ENCODE data around the gene CNKSR3.

CNKSR3 gene

DNA sequence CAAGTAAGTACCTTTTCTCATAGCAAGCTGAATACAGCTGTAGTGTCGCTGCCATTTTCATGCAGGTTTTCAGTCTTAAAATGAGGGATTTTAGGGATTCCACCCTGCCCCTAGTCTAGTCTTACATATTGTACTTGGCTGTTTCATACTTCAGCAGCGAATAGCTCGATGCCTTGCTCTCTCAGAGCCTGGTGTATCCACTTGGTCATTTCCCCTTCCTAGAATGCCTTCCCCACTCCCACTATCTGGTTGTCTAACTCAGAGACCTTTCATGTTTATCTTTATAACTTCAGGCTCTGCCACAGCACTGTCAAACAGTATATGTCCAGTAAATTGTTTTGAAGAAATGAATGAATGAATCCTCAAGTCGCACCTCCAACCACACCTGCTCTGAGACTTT is 132.8 kb downstream of the CNKSR3 start:
- DNase-seq = no peak

DNA sequence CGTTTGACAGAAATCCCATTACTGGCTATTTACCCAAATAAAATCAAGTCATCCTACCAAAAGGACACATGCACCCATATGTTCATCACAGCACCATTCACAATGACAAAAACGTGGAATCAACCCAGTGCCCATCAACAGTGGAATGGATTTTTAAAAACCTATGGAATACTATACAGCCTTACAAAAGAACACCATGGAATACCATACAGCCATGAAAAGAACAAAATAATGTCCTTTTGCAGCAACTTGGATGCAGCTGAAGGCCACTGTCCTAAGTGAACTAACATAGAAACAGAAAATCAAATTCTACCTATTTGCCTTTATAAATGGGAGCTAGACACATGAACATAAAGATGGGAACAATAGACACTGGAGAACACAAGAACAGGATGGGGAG is 136.5 kb downstream of the CNKSR3 start:
- no peak for DNase-seq

DNA sequence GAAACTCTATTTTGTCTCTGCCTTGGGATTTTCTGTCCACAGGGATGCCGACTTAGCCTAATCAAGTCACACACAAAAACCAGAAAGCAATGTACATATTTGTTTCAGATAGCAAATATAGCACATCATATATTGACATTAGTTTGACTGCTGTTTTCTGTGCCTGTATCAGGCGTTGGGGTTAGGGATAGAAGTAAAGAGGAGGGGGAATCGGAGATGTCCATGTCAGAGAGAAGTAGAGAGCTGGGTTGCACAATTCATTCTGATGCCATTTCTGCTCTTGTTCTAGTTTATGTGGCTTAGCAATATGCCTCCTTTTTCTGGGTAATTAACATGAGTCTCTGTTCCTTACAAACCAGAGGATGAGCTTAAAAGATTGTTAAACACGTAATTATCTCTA is 139.2 kb downstream of the CNKSR3 start:
- DNase-seq = no peak

DNA sequence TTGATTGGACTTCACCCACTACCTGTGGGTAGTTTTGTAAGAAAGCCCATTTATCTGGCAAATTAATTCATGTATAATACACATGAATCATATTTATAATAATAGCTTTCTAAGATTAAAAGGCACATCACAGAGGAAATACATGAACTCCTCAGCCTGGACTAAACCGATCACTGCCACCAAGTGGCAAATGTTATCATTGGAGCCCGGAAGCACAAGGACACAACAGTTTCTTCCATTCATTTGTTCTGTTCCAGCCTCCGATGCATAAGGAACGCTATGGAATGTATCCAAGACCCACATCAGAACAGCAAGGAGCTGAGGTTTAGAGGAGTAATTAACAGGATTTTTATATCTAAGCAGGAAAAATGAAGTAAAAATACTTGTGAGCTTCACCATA is 139.9 kb downstream of the CNKSR3 start:
- no peak for DNase-seq

DNA sequence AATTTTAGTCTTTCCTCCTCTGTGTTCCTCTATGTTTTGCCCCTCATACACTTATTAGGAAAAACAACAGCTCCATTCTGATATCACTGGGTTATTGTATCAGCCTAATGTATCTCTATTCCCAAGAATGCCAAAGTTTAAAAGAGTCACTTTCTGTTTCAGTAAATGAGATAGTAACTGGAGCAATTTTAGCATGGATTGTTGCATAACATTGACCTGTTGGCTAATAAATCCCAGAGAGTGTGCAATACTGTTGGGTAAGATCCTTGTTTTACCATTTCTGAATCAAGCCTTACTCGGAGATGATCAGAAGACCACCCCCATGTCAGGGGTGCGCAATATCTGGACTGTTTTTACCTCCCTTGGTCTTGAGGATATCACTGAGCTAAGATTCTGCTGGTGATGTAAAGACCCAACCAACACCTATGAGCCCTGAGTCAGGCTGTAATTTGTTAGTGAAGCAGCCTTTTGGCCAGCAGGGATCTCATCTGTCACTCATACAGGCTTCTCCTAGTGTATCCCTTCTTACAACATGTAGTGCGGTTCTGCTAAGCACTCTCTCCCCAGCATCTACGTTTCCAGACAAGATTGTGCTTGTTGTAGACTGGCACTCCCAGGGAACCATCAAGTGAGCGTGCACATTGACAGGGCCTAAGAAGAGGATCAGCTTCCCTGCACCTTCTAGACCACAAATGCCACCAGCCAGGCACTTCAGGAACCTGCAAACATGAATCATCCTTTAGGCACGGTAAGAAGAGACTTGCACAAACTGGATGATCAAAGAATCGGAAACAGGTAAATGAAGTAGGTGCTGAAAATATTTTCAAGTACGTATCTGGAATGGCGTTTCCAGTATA is 142.4 kb downstream of the CNKSR3 start:
- no peak for DNase-seq

DNA sequence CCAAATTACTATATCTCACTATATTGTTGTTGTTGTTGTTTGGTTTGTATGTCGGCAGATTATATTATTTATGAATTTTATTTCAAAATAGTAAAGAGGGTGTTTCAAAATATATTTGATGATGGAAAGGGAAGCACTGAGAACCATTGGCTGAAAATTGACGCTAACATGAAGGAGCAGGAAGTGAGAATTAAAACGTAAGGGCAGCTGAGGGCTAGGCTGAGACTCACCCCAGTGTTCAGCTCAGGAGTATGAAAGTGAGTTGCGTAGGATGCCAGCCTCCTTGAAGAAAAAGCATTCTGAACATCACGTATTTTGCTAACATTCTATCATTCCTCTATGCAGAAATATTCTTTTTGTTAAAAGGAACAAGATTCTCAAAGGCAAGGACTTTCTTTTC is 143.1 kb downstream of the CNKSR3 start:
- no peak for DNase-seq

DNA sequence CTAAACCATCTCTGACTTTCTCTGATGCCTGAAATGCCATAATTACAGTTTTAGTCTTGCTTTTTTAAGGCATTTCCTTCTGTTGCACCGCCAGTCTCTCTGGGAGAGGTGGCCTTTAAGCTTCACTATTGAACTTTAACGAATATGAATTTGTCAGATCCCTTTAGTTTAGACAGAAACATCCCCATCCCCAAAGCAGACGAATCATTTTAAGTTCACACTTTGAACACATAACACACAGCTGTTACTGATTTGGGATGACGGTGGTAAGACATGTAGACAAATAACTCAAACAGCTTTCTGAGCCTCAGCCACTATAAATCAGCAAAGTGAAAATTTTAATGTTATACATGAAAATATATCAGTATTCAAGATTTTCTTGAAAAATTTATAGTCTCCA is 146.7 kb downstream of the CNKSR3 start:
- no peak for DNase-seq

- DNase-seq = no peak
Observed at GRCh38 chr6:154361476-154361875, 149.0 kb downstream of the CNKSR3 start.

- DNase-seq = no peak
Observed at GRCh38 chr6:154360476-154360875, 150.0 kb downstream of the CNKSR3 start.

DNA sequence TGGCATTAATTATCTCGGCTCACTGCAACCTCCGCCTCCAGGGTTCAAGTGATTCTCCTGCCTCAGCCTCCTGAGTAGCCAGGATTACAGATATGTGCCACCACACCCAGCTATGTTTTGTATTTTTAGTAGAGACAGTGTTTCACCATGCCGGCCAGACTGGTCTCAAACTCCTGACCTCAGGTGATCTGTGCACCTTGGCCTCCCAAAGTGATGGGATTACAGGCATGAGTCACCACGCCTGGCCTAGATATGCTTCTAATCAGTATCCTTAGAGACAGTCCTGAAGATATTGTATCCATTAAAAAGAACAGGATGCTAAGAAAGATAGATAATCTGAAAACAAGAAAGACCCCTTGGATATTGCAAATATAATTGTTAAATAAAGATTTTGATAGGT is 150.8 kb downstream of the CNKSR3 start:
- DNase-seq = no peak

DNA sequence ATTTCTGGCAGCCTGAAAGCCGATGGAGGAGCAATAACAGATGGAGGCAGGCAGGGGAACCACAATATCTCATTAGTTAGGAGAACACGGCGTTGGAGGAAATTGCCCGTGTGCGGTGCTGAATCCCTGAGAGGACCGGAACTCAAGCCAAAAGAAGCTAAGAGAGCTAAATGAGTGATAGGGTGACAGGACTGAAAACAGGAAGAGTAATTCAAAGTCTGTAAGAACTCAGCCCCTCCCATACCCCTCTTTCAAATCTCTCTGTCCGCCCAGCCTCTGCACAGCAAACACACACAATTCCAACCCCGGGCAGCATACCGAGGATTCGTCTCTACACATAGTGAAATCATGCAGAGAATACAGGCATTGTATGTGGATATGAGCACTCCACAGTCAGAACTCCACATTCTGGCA is 151.3 kb downstream of the CNKSR3 start:
- no peak for DNase-seq

DNA sequence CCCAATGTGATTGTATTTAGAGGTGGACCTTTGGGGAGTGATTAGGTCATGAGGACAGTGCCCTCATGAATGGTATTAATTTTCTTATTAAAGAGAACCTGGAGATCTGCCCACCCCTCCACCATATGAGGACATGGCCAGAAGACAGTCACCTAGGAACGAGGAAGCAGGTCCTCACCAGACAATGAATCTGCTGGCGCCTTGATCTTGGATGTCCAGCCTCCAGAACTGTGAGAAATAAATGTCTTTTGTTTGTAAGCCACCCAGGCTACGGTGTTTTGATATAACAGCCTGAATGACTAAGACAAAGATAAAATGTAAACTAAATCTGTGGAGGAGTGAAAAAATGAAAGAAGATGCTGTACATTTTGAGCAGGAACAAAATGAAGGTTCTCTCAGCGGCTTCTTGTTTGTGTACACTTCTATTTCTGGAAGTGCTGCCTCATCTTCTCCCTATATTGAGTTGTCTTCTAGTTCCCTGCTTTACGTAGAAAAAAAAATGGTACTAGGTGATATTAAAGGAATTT is 152.4 kb downstream of the CNKSR3 start:
- DNase-seq = no peak

DNA sequence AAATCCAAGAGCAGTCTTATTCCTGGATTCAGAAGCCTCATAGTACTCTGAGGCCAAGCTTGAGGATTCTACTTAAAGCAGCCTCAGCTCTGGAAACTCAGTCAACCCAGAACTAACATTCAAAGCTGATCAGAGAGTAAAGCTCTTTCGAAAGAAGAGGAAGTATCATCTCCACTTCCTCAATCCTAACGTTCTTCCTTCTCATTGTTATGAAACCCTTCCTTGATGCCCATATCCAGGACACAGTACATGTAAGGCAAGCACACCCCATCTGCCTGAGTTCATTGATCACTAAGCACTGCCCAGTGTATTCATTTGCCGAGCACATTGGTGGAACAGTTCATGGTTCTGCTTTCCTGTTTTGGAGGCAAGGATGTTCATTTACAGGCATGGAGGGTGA is 153.8 kb downstream of the CNKSR3 start, which contains the start of gene IPCEF1:
TSS of gene IPCEF1 (minus strand) at position 114 of the 400 bp plus-strand sequence. CDS start 90,856 bp downstream, outside the sequence.
- no peak for DNase-seq

DNA sequence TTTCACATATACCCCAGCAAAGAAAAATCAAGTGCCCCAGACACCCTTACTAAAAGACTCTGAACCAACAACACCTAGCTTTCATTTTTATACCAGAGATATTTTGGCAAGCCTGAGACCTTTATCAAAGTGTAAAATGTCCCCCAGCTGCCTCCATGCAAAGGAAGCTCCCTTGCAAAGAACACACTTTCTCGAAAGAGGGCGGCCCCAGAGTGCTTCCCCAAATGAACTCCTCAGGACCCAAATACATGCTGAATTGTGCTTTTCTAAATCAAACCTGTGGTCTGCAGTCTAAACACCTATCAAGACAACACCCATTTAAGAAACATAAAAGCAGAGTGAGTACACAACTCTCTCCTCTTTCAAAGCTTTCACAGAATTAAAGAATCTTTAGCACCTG is 154.4 kb downstream of the CNKSR3 start:
- DNase-seq = no peak

DNA sequence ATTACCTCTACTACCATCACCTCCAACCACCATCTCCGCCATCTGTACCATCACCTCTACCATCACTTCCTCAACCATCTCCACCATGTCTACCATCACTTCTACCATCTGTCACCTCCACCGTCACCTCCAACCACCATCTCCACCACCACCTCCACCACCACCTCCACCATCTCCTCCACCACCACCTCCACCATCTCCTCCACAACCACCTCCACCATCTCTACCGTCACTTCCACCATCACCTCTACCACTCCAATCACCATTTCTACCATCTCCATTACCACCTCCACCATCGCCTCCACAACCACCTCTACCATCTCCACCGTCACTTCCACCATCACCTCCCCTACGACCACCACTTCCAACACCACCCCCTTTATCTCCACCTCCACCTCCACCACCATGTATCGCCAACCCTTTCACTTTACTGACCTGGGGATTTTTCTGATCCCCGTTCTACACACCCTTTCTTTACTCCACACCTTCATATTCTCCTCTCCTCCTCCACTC is 156.2 kb downstream of the CNKSR3 start:
- no peak for DNase-seq

DNA sequence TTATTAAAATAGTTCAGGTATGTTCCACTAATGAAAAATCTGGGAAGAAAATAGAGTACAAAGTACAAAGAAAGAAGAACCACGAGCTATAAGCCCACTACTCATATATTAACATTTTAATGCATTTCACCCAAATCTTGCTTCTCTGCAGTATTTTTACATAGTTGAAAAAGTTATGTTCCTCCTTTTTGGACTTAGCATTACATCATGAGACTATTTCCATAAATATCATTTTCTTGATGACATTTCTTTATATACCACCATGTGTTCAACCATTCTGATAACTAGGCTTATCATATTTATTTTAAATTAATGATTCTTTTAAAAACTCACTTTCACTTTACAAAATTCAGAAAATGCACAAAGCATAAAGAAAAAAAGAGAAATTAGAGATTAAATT is 156.9 kb downstream of the CNKSR3 start:
- no peak for DNase-seq

- no peak for DNase-seq
Observed at GRCh38 chr6:154352898-154353585, 157.4 kb downstream of the CNKSR3 start.

DNA sequence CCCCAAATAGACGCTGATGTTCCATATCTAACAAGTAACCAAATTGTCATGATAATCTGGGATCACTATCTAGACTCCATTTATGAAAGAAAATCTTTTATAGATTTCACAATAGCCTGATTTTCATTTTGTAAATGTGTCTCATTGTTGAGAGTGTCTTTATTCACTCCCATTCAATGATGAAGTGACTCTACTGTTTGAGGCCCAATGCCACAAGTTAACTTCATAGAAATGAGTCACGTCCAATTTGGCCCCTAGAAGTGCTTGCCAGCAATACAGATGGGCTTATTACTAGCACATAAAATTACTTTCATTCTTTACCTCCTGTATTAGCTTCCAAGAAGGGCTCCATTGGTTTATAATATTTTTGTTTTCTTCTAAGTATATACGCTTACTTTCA is 160.2 kb downstream of the CNKSR3 start:
- no peak for DNase-seq

- DNase-seq = no peak
Observed at GRCh38 chr6:154347981-154348380, 162.5 kb downstream of the CNKSR3 start.

DNA sequence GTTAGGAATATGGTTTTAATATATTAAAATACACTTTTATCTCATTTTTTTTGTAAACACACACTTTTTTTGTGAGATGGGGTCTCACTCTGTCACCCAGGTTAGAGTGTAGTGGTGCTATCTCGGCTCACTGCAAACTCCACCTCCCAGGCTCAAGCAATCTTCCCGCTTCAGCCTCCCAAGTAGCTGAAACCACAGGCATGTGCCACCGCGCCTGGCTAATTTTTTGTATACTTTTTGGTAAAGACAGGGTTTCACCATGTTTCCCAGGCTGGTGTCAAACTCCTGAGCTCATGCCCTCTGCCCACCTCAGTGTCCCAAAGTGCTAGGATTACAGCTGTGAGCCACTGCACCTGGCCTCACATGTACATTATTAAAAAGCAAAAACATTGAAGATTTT is 164.7 kb downstream of the CNKSR3 start:
- no peak for DNase-seq

- no peak for DNase-seq
Observed at GRCh38 chr6:154343473-154344308, 166.8 kb downstream of the CNKSR3 start.

GRCh38 chr6:154341871-154342270 is 168.6 kb downstream of the CNKSR3 start:
- no peak for DNase-seq

GRCh38 chr6:154341336-154341735 is 169.1 kb downstream of the CNKSR3 start:
- no peak for DNase-seq

Data from NCI-H187 treated with DMSO at 0.1 percent for 48 hours (cell line).